Ovary (tissue), 9 donors: ENCODE measurements around the gene NUP188. TPM values are rescaled to one million over a fixed set of nuclear protein-coding genes. Genes with fewer than 3 reads are reported as not detected.
"Not testable (repeated sequence)": the region's sequence is repeated elsewhere in the genome, so short reads cannot be mapped to it uniquely, and the experiment has no call there.

ENCODE experiments used
- DNase-seq, 5 donors: peaks; one replicate each; pipeline ENCODE4 v3.0.0-alpha.2; 2019 to 2020
- H3K27ac ChIP-seq, 2 donors: fragments of 200-600 bp; one replicate each; pipeline versions ENCODE4 v1.5.1 to v1.8.0; 2019 to 2022
- H3K27me3 ChIP-seq: fragments of 200-600 bp; one replicate; pipeline ENCODE4 v1.8.0; 2022
- H3K36me3 ChIP-seq: fragments of 200-600 bp; sonication (generic); one replicate; pipeline ENCODE4 v1.5.1; 2019
- H3K4me1 ChIP-seq: one replicate; pipeline ENCODE4 v1.8.1; 2013; ENCODE audit warnings: mild to moderate bottlenecking, moderate library complexity; ENCODE audit not compliant: insufficient read depth
- H3K4me3 ChIP-seq: fragments of 200-600 bp; sonication (generic); one replicate; pipeline ENCODE4 v1.5.1; 2017
- H3K9me3 ChIP-seq, 2 donors: fragments of 200-600 bp in 1 of 2; sonication (generic) in 1 of 2; one replicate each; pipeline versions ENCODE4 v1.5.1 to v1.8.1; 2013 to 2019; ENCODE audit warnings: mild to moderate bottlenecking in 1 of 2, moderate library complexity in 1 of 2
- CTCF ChIP-seq, 3 donors: fragments of 450-650 bp in 2 of 3; fragments of 200-600 bp in 1 of 3; IDR thresholded peaks; one replicate each; pipeline versions ENCODE4 v1.5.1 to v1.8.0; 2016 to 2022; ENCODE audit warnings: antibody characterized with exemption in 3 of 3, mild to moderate bottlenecking in 1 of 3
- EP300 ChIP-seq: sonication (generic); formaldehyde crosslinking; IDR thresholded peaks from one replicate; pipeline ENCODE4 v1.6.1; 2017; ENCODE audit warnings: antibody characterized with exemption
- POLR2A ChIP-seq: fragments of 450-650 bp; IDR thresholded peaks from one replicate; pipeline ENCODE4 v1.6.1; 2017; ENCODE audit warnings: antibody characterized with exemption, mild to moderate bottlenecking, moderate library complexity
- WGBS, 3 donors: extraction: QIAGEN DNeasy Blood & Tissue Kit in 1 of 3; methylation state at CpG; one replicate each; pipeline versions ENCODE4 v1.1.5 to v1.1.7; 2013 to 2017; 5-methylcytosine and 5-hydroxymethylcytosine counted together
- intact Hi-C, 4 donors: fragments of 100-400 bp; cut with DNase I; formaldehyde crosslinking; loops; one replicate each; pipeline versions ENCODE4 v1.11.0 to v1.15.1; 2022 to 2023
- polyA plus RNA-seq, 2 donors: library from polyadenylated mRNA; stranded (reverse); fragments of 200-250 nt in 1 of 2; fragments of 350-450 nt in 1 of 2; fragmentation: Illumina TruSeq in 1 of 2; extraction: RNeasy Lipid Tissue Mini Kit (QIAGEN cat#74804) in 1 of 2; gene quantifications; one replicate each; pipeline ENCODE4 v1.2.3, GENCODE V29; 2013 to 2014
- total RNA-seq, 7 donors: library from RNA; depleted of rRNA in 2 of 7; stranded (reverse); fragments of >200 nt in 2 of 7; fragmentation: NEBNext Ultra II Directional in 3 of 7; extraction: Animal tissue kit (Norgen Biotek cat#: 25700) in 3 of 7; gene quantifications; one replicate each; pipeline versions ENCODE4 v1.1.0 to v1.2.4, GENCODE V29; 2016 to 2023
- donor health status: DM: no; HTN: no; CAD: no; lungs with moderate emphysema.
- donor health status: DM: no; HTN: no; CAD: no.
- donor health status: Bipolar disorder and iron deficiency.
- donor health status: DM: yes; HTN: yes; CAD: no.
- donor health status: DM: no; HTN: no; CAD: no.
- donor health status: DM: yes; HTN: yes; CAD: no.

The NUP188 gene
- total and polyA plus RNA-seq, 9 donors, result 10.6 to 43.8 (median 25.1) TPM

DNA sequence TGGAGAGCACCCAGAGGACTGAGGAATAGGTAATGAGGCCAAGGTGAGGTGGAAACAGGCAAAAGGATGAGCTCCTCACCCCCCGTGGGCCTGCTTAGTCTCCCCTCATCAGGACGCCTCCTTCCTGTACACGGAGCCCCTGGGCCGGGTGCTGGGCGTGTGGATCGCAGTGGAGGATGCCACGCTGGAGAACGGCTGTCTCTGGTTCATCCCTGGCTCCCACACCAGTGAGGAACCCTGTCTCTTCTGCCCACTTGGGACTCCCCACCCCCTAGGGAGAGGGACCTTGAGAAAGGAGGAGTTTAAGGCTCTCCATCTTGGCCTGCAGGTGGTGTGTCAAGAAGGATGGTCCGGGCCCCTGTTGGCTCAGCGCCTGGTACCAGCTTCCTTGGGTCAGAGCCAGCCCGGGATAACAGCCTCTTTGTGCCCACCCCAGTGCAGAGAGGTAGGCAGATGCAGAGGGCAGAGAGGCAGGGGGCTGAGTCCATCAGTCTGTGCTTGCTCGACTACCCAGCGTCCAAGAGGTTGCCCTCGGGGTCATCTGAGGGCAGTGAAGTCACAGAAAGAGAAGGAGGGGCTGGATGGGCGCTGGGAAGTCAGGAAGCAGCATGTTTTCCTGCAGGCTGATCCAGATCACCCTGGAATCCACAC lies 7.1 kb upstream of the NUP188 start:
- Histone ChIP-seq H3K27ac (no peak overlapping the region), H3K27me3 (no peaks in the 10 kb centered on the region), H3K4me3 (no peak overlapping the region), H3K4me1 (peaks cover 2% of the 10 kb centered on the region), H3K36me3 (no peaks in the 10 kb centered on the region), H3K9me3 (no peaks in the 10 kb centered on the region)
- intact Hi-C loops, result no loop called here
- WGBS, 3 donors, result 67 to 76% (median 71%) methylated on average over 15 of the region's 15 CpGs
- DNase-seq, result peak in 1 of 5 donors; percentile 26
- TF ChIP-seq EP300 (no peak), CTCF (IDR thresholded peaks at IDR 0.05) (no peak), POLR2A (no peak)

GRCh38 chr9:128940946-128941755 lies 6.3 kb upstream of the NUP188 start:
- 87 to 90% (median 87%) methylated on average over 12 of the region's 12 CpGs for WGBS, 3 donors
- Histone ChIP-seq H3K27ac (no peak overlapping the region), H3K27me3 (no peaks in the 10 kb centered on the region), H3K36me3 (no peaks in the 10 kb centered on the region), H3K4me3 (no peak overlapping the region), H3K4me1 (peaks cover 2% of the 10 kb centered on the region), H3K9me3 (no peaks in the 10 kb centered on the region)
- peak in 1 of 5 donors; percentile 27 for DNase-seq
- intact Hi-C loops, result no loop called here
- TF ChIP-seq EP300 (no peak), POLR2A (no peak)

GRCh38 chr9:128943832-128944620 lies 3.5 kb upstream of the NUP188 start:
- no peak overlapping the region for H3K27ac ChIP-seq
- intact Hi-C loops, result no loop called here

GRCh38 chr9:128944966-128945365 lies 2.5 kb upstream of the NUP188 start:
- WGBS, 3 donors, result 81 to 88% (median 82%) methylated on average over 7 of the region's 7 CpGs
- H3K36me3 ChIP-seq, H3K4me3 ChIP-seq, intact Hi-C loops, H3K9me3 ChIP-seq, H3K27ac ChIP-seq, H3K27me3 ChIP-seq, H3K4me1 ChIP-seq: not testable (repeated sequence)
- peak in 1 of 5 donors; percentile 19 for DNase-seq

More at GRCh38 chr9:128943832-128944620, 3.5 kb upstream of the NUP188 start:
- Histone ChIP-seq H3K27me3 (no peaks in the 10 kb centered on the region), H3K4me1 (peaks cover 9% of the 10 kb centered on the region), H3K4me3 (no peak overlapping the region), H3K36me3 (no peaks in the 10 kb centered on the region), H3K9me3 (no peaks in the 10 kb centered on the region)
- 73 to 86% (median 81%) methylated on average over 7 of the region's 7 CpGs for WGBS, 3 donors
- peak in 3 of 5 donors; percentile 9 to 23 (median 10) for DNase-seq
- TF ChIP-seq EP300 (no peak), POLR2A (no peak), CTCF (IDR thresholded peaks at IDR 0.05) (no peak)

GRCh38 chr9:128945798-128946501 lies 1.5 kb upstream of the NUP188 start:
- Histone ChIP-seq H3K27me3 (no peaks in the 10 kb centered on the region), H3K36me3 (no peaks in the 10 kb centered on the region), H3K9me3 (no peaks in the 10 kb centered on the region), H3K4me1 (peaks cover 9% of the 10 kb centered on the region), H3K4me3 (no peak overlapping the region), H3K27ac (no peak overlapping the region)
- WGBS, 3 donors, result 95 to 97% (median 95%) methylated on average over 19 of the region's 19 CpGs
- intact Hi-C loops, result no loop called here
- peak in 2 of 5 donors; percentile 28 to 34 for DNase-seq
- TF ChIP-seq POLR2A (no peak), EP300 (no peak), CTCF (IDR thresholded peaks at IDR 0.05) (no peak)
